NCI-H69 (cell line): ENCODE measurements around the gene MYO1D.

Experiments
- DNase-seq: peaks from one replicate; lab custom pipeline; 2025; lab: John Stamatoyannopoulos, UW

Gene MYO1D

GRCh38 chr17:32819035-32819434, 57.9 kb downstream of the MYO1D start:
- DNase-seq = no peak

GRCh38 chr17:32815460-32815859, 61.5 kb downstream of the MYO1D start:
- no peak for DNase-seq

GRCh38 chr17:32814836-32815235, 62.1 kb downstream of the MYO1D start:
- no peak for DNase-seq

- no peak for DNase-seq
These were observed 63.9 kb downstream of the MYO1D start for GRCh38 chr17:32813021-32813420.

GRCh38 chr17:32810690-32811089, 66.2 kb downstream of the MYO1D start:
- DNase-seq = no peak

- DNase-seq = no peak
These were observed 69.3 kb downstream of the MYO1D start for GRCh38 chr17:32807577-32807976.

- DNase-seq = no peak
These were observed 70.3 kb downstream of the MYO1D start for GRCh38 chr17:32806646-32807045.

GRCh38 chr17:32805029-32805976, 71.6 kb downstream of the MYO1D start:
- no peak for DNase-seq

- no peak for DNase-seq
These were observed 73.4 kb downstream of the MYO1D start for GRCh38 chr17:32803544-32803943.

GRCh38 chr17:32802306-32802705, 74.6 kb downstream of the MYO1D start:
- no peak for DNase-seq

- no peak for DNase-seq
These were observed 75.3 kb downstream of the MYO1D start for GRCh38 chr17:32801641-32802040.

- DNase-seq = no peak
These were observed 75.7 kb downstream of the MYO1D start for GRCh38 chr17:32801193-32801592.

- no peak for DNase-seq
These were observed 78.0 kb downstream of the MYO1D start for GRCh38 chr17:32798938-32799337.

GRCh38 chr17:32795339-32795979, 81.5 kb downstream of the MYO1D start:
- DNase-seq = no peak

- no peak for DNase-seq
These were observed 82.2 kb downstream of the MYO1D start for GRCh38 chr17:32794533-32795246.

- DNase-seq = no peak
These were observed 83.1 kb downstream of the MYO1D start for GRCh38 chr17:32793841-32794240.

- DNase-seq = no peak
These were observed 84.7 kb downstream of the MYO1D start for GRCh38 chr17:32792207-32792606.

GRCh38 chr17:32786169-32786568, 90.8 kb downstream of the MYO1D start:
- DNase-seq = no peak

GRCh38 chr17:32784113-32784512, 92.8 kb downstream of the MYO1D start:
- no peak for DNase-seq

GRCh38 chr17:32783602-32784001, 93.3 kb downstream of the MYO1D start:
- peak; percentile 76 for DNase-seq

GRCh38 chr17:32780721-32781120, 96.2 kb downstream of the MYO1D start:
- no peak for DNase-seq

GRCh38 chr17:32777922-32778321, 99.0 kb downstream of the MYO1D start:
- DNase-seq = no peak

GRCh38 chr17:32777436-32777835, 99.5 kb downstream of the MYO1D start:
- no peak for DNase-seq
